Left ventricle myocardium inferior (tissue), 1 donor: Measurements from ENCODE around the gene KRTAP4-11. TPM values are rescaled to one million over a fixed set of nuclear protein-coding genes. Genes with fewer than 3 reads are reported as not detected.
"Not testable (repeated sequence)": the region's sequence is repeated elsewhere in the genome, so short reads cannot be mapped to it uniquely, and the experiment has no call there.

Experiments used
- DNase-seq: peaks from one replicate; pipeline ENCODE4 v3.0.0-alpha.2; 2020
- H3K27ac ChIP-seq: fragments of 200-600 bp; replicated peaks from 2 replicates; pipeline ENCODE4 v1.8.0; 2021
- H3K27me3 ChIP-seq: fragments of 200-600 bp; 2 replicates; pipeline ENCODE4 v1.8.0; 2021; ENCODE audit warnings: low read depth
- H3K36me3 ChIP-seq: fragments of 200-600 bp; 2 replicates; pipeline ENCODE4 v1.8.0; 2021
- H3K4me1 ChIP-seq: fragments of 200-600 bp; 2 replicates; pipeline ENCODE4 v1.8.0; 2021
- H3K4me3 ChIP-seq: fragments of 200-600 bp; 2 replicates; pipeline ENCODE4 v1.8.0; 2021; ENCODE audit warnings: mild to moderate bottlenecking, moderate library complexity
- H3K9me3 ChIP-seq: fragments of 200-600 bp; replicated peaks from 2 replicates; pipeline ENCODE4 v1.8.0; 2021
- CTCF ChIP-seq: fragments of 200-600 bp; IDR thresholded peaks from 2 replicates; pipeline ENCODE4 v1.8.0; 2021; ENCODE audit warnings: antibody characterized with exemption, mild to moderate bottlenecking, borderline replicate concordance
- intact Hi-C: fragments of 100-400 bp; cut with micrococcal nuclease; formaldehyde crosslinking; loops from one replicate; pipeline ENCODE4 v1.11.0; 2022
- total RNA-seq: library from RNA; stranded (reverse); fragmentation: NEBNext Ultra II Directional; extraction: Animal tissue kit (Norgen Biotek cat#: 25700); gene quantifications from one replicate; pipeline ENCODE4 v1.2.1, GENCODE V29; 2021
- donor health status: DM: no; HTN: yes; CAD: no; lungs with severe emphysema.

The KRTAP4-11 gene
- total RNA-seq, 1 donor from 2014 or later, result not detected

- no peak for DNase-seq
- no peak for TF ChIP-seq CTCF
- Histone ChIP-seq H3K4me1 (no peaks in the 10 kb centered on the region), H3K36me3 (no peaks in the 10 kb centered on the region), H3K27ac (no peak overlapping the region), H3K27me3 (peaks cover 65% of the 10 kb centered on the region), H3K4me3 (no peak overlapping the region), H3K9me3 (no peaks in the 10 kb centered on the region)
- intact Hi-C loops, result no loop called here
Measured at GRCh38 chr17:41103896-41104295, 14.3 kb downstream of the KRTAP4-11 start.

GRCh38 chr17:41101586-41102259 lies 16.4 kb downstream of the KRTAP4-11 start, which contains the start of gene KRTAP4-16:
Gene KRTAP4-16 (minus strand): TSS chr17:41102209. CDS start chr17:41102209, 0 bp downstream.
- Histone ChIP-seq H3K4me3 (no peak within 1 kb of the TSS), H3K27ac (no peak within 1 kb of the TSS), H3K4me1 (no peaks in the 10 kb centered on the region), H3K36me3 (no peaks in the 10 kb centered on the region), H3K27me3 (peaks cover 55% of the 10 kb centered on the region), H3K9me3 (no peaks in the 10 kb centered on the region)
- no peak for DNase-seq
- intact Hi-C loops, result no loop called here
- no peak for TF ChIP-seq CTCF

- H3K4me1 ChIP-seq, intact Hi-C loops, H3K36me3 ChIP-seq, DNase-seq, H3K27ac ChIP-seq, H3K9me3 ChIP-seq, H3K4me3 ChIP-seq: not testable (repeated sequence)
- peaks cover 51% of the 10 kb centered on the region for H3K27me3 ChIP-seq
Measured at GRCh38 chr17:41099682-41100480, 18.3 kb downstream of the KRTAP4-11 start.

GRCh38 chr17:41098481-41098880 lies 19.7 kb downstream of the KRTAP4-11 start:
- Histone ChIP-seq H3K36me3 (no peaks in the 10 kb centered on the region), H3K27me3 (peaks cover 50% of the 10 kb centered on the region), H3K4me3 (no peak overlapping the region), H3K27ac (no peak overlapping the region), H3K9me3 (no peaks in the 10 kb centered on the region), H3K4me1 (no peaks in the 10 kb centered on the region)
- intact Hi-C loops, result no loop called here
- no peak for TF ChIP-seq CTCF
- no peak for DNase-seq

- Histone ChIP-seq H3K36me3 (no peaks in the 10 kb centered on the region), H3K27ac (no peak within 1 kb of the TSS), H3K9me3 (no peaks in the 10 kb centered on the region), H3K27me3 (peaks cover 50% of the 10 kb centered on the region), H3K4me3 (no peak within 1 kb of the TSS), H3K4me1 (no peaks in the 10 kb centered on the region)
- intact Hi-C loops, result no loop called here
- DNase-seq, result no peak
- TF ChIP-seq CTCF, result no peak
Measured at GRCh38 chr17:41098042-41098441, 20.1 kb downstream of the KRTAP4-11 start, which contains the start of gene KRTAP4-8. Gene KRTAP4-8 (minus strand): TSS chr17:41098142. CDS start chr17:41098084, 58 bp downstream.

- no peak for DNase-seq
- H3K4me3 ChIP-seq, result no peak overlapping the region
- H3K36me3 ChIP-seq, result no peaks in the 10 kb centered on the region
- H3K27me3 ChIP-seq, result peaks cover 41% of the 10 kb centered on the region
- no peaks in the 10 kb centered on the region for H3K9me3 ChIP-seq
- TF ChIP-seq CTCF, result no peak
- H3K4me1 ChIP-seq, result no peaks in the 10 kb centered on the region
- intact Hi-C loops, result no loop called here
- no peak overlapping the region for H3K27ac ChIP-seq
Measured at GRCh38 chr17:41096055-41096454, 22.1 kb downstream of the KRTAP4-11 start.

- intact Hi-C loops, result not testable (repeated sequence)
Measured at GRCh38 chr17:41088760-41089352, 29.3 kb downstream of the KRTAP4-11 start.

GRCh38 chr17:41084100-41084856 lies 33.9 kb downstream of the KRTAP4-11 start, which contains the start of gene KRTAP4-7:
Gene KRTAP4-7 (plus strand): TSS chr17:41084150. CDS start chr17:41084207, 57 bp downstream.
- H3K4me1 ChIP-seq, intact Hi-C loops, DNase-seq, H3K36me3 ChIP-seq, H3K9me3 ChIP-seq, H3K27ac ChIP-seq, H3K4me3 ChIP-seq: not testable (repeated sequence)
- peaks cover 23% of the 10 kb centered on the region for H3K27me3 ChIP-seq

More at GRCh38 chr17:41088760-41089352, 29.3 kb downstream of the KRTAP4-11 start:
- not testable (repeated sequence) for DNase-seq, H3K4me1 ChIP-seq, H3K27me3 ChIP-seq, H3K4me3 ChIP-seq, H3K27ac ChIP-seq, H3K36me3 ChIP-seq, H3K9me3 ChIP-seq
